ENCODE results near the gene MCF2L2.
"Not testable (repeated sequence)": the region's sequence is repeated elsewhere in the genome, so short reads cannot be mapped to it uniquely, and the experiment has no call there.

MCF2L2 gene

DNA sequence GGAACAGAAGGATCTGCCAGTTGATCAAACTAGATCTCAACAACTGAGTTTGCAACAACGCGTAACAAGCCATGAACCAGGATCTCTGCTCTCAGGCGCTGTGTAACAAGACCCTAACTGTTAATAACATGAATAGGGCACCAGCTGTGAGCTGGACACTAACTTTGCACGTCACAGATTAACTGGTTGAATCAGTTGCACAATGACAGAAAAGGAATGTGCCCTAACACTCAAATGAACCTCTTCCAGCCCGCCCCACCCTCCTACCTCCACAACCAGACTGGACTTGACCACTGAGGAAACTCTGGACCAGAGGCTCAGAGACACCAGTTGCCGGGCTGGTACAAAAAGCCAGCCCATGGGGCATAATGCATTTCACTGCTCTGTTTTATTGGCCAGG lies 34.3 kb downstream of the MCF2L2 start:
- DNase-seq: no peak

DNA sequence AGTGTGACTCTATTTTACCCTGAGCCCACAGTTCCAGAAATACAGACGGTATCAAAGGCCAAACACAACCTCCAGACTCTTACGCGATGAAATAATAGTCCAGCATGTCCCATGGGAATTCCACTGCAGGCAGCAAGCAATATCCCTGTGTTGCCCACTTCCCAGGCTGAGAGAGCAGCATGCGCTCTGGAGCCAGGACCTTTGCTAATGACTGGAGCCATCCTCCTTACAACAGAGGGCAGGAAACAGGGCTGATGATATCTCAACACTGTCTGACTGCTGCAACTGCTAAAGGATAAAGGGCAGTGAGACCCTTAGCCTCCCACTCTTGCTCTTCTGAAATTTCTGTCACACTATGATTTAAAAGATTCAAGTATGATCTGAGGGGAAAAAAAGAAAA lies 34.8 kb downstream of the MCF2L2 start:
- no peak for DNase-seq

DNA sequence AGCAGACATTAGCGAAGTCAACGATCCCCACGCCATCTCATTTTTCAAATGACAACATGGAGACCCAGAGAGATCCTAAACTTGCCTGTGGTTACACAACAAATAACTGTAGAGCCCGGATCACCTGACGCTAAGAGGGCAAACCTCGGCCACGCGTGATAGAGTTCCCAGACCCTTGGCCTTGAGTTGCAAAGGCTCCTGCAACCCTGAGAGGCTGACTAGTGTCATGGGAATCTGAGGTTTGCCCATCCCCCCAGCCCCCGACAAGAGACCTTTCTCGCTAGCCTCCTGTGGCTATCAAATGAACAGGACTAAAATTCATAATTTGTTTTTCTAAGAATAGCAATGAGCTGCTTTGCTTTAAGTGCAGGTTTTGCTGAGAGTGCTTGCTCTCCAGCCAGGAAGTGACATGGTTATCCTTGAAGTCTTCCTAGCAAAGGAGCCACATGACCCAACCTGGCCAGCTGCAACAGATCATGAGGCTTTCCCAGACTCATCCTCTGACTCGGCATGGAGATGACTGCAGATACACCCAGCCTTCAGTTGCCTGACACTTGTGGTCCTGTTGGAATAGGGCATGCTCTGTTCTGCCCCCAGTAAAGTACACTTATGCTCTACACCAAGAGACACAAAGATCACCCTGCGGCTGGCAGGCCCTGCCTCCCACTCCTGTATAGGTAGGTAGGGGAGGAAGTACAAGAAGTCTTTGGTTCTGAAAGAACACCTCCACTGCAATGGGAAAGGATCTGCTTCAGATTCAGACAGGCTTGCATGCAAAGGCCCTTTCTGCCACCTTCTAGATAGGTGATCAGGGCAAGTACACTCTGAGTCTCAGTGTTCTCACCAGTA lies 36.0 kb downstream of the MCF2L2 start:
- no peak for DNase-seq

DNA sequence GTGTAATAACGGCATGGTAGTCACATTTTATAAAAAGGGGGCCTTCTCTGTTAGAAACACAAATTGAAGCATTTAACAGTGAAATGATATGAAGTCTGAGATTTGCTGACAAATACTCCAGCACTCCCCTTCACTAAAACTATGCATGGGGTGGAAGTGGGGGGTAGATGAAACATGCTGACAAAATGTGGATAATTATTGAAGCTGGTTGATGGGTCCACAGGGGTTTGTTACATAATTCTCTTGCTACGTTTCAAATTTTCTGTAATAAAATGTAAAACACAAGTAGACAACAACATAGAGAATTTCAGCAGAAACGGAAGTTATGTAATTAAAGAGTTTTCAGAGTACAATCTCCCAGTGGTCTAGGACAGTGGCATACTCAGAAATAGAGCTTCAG lies 37.0 kb downstream of the MCF2L2 start:
- DNase-seq: no peak

DNA sequence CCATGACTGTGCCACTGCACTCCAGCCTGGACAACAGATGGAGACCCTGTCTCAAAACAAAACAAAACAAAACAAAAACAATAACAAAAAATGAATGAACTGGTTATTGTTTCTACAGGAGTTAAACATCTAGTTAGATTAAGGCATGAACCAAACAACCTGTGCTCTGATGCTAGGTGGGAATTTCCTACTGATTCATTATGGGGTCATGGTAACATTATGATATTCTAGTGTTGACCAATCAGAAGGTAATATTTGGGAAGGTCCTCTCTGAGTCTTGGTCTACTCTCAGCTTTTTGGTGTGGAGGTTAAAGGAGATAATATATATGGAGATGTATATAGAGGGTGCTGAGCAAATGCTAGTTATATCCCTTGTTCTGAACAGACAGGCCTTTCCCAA lies 37.6 kb downstream of the MCF2L2 start:
- DNase-seq: no peak

DNA sequence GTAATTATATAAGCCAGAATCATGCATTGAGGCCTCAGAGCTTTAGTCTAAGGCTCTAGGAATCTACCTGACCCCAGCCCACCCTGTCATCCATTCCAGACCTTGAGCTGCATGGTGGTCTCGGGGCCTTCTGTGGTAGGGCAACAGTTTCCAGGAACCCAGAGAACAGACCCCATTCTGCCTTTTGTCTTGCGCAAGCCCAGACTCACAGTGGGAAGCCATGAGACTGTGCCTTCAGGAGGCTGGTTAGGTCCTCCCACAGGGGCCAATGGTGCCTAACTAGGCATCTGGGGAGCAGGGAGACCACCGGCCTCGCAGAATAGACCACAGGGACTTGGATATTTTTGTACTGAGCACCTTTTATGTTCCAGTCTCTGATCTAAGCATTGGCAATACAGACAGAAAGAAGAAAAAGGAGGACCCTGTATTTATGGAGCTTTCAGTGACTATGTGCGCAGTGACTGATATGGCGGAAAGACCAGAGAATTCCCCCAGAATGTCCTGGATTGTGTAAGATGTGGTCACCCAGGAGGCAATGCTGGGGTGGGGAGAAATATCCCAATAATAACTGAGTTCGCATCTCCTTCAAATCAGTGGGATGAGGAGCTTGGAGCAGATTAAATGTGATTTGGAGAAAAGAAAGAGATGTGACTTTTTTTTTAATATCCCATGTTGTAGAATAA lies 40.1 kb downstream of the MCF2L2 start:
- DNase-seq: no peak

DNA sequence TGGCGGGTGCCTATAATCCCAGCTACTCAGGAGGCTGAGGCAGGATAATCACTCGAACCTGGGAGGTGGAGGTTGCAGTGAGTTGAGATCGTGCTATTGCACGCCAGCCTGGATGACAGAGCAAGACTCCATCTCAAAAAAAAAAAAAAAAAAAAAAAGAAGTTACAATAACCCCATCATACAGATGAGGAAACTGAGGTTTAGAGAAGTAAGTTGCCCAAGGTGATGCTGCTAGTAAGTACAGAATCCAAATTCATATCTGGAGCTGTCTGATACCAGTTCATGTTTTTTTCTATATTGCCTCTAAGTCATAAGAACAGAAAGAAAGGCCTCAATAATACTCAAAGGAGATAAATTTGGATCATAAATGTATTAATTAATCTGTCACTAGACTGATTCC lies 40.6 kb downstream of the MCF2L2 start:
- DNase-seq: no peak

DNA sequence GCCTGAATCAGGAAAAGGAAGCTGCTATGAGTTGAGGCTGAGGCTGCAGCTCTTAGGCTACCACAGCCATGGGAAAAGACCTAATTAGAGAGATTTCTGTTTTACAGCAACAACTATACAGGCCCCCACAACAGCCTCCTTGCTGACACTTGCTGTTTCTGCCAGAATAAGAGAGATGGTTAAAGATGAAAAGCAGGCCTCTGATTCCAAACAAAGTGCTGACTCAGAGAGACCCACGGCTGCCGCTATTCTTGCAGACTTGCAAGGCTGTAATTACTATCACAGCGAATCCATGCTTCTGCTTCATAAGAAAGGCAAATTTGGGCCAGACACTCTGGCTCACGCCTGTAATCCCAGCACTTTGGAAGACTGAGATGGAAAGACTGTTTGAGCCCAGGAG lies 41.8 kb downstream of the MCF2L2 start:
- no peak for DNase-seq

DNA sequence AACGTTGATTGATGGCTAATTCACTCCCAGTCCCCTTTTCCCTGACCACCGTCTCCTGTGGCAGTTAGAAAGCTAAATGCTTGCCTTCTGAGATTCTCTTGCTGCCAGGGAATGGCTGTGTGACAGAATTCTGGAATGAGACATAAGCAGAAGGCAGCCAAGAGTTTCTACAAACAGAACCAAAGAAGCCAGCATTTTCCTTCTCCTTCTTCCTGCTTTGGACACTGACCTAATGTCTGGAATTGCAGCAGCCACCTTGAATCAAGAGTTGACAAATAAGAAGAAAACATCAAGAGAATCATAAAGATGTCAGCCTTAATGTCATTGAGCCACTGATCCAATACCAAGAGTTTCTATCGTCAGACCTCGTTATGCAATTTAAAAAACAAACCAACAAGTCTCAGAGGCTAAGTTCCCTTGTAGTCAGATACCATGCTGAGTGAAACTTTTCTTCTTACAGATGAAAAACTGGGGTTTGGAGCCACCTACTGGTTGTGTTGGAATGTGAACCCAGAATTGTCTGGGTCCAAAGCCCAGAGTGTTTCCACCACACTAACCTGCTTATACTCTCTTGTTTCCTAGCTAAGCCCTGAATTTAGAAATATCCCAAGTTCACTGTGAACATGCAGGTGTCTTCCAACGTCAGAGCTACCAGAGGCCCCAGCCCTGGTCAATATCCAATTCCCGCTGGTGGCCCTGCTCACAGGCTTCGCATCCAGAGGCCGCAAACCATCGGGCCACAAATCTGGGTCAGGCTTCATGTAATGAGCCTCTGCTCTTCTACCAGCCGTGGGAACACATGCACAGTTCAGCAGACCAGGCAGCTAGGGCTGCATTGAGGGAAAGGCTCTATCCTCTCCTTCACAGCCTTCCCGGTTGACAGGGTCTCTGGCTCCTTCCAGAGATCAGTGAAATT lies 42.5 kb downstream of the MCF2L2 start:
- DNase-seq: peak; percentile 65

DNA sequence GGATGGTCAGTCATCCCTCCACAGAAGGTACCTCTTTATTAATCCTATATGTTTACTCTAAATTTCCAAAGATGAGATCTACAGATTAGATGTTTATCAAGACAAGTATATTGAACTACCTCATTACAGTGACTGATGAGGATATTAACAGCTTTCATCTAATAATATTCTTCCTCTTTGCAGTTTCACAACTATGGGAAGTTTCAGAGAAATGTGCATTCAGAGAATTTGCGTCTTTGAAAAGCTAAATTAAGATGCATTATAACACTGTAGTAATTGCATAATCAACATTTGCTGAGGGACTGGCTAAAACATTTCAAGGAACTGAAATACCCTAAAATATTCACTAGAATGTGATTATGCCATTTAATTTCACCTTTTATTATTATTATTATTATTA lies 46.7 kb downstream of the MCF2L2 start:
- no peak for DNase-seq

DNA sequence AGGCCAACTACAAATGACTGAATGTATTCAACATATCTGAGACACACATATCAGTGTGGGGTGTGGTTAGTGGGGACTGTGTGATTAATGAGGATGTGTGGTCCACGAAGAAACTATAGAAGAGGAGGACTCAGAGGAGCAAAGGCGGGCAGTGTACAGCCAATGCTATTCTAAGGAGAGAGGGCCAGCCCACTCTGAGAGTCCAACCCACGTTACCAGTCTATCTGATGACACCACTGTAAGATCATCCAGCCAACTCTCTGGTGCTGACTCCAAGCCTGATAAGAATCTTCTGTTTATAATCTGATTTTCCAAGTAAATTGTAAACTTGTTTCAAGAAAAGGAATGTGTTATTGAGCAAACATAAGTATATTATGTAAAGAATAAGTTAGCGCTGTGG lies 47.2 kb downstream of the MCF2L2 start:
- peak; percentile 17 for DNase-seq

DNA sequence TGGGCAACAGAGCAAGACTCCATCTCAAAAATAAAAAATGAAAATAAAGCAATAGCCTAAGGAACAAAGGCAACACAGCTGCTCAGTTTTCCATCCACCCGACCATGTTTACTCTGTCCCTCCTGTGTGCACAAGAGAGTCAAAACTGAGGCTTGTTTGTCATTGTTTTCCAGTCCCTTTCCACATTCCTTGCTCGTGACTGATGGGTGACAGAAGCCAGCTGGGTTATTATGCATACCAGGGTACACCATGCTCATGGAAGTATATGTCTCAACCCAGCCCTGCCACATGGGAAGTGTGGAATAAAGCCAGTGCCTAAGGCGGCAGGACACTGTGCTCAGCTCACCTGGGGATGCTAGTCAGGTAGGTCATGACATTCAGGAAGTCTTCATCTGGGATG lies 49.5 kb downstream of the MCF2L2 start:
- DNase-seq: no peak

DNA sequence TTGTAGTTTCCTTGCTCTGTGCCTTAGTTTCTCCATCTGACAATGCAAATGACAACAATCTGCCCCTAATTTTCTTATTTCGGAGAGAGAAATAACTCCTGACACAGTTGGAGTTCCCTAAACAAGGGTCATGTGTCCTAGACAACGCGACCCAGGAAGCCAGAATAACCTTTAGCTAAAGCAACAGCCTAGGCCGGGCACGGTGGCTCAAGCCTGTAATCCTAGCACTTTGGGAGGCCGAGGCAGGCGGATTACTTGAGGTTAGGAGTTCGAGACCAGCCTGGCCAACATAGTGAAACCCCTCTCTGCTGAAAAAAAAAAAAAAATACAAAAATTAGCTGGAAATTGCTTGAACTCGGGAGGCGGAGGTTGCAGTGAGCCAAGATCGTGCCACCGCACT lies 49.9 kb downstream of the MCF2L2 start:
- no peak for DNase-seq

DNA sequence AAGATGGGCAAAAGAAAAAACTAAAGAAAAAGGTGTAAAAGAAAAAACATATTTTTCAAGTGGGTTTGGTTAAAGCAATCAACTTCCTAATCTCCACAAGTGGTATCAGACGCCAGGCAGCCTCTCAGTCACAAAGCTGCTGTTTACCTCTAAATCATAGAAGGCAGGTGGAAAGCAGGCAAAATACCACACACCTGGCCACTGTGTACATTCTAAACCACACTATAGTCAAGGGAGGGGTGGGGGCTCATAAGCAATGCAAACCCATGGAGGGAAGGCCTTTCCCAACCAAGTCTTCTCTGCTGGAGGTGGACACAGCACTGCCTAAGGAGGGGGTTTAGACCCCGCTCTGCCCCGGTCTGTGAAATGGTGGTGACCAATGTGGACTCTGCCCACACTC lies 50.4 kb downstream of the MCF2L2 start:
- DNase-seq: no peak

DNA sequence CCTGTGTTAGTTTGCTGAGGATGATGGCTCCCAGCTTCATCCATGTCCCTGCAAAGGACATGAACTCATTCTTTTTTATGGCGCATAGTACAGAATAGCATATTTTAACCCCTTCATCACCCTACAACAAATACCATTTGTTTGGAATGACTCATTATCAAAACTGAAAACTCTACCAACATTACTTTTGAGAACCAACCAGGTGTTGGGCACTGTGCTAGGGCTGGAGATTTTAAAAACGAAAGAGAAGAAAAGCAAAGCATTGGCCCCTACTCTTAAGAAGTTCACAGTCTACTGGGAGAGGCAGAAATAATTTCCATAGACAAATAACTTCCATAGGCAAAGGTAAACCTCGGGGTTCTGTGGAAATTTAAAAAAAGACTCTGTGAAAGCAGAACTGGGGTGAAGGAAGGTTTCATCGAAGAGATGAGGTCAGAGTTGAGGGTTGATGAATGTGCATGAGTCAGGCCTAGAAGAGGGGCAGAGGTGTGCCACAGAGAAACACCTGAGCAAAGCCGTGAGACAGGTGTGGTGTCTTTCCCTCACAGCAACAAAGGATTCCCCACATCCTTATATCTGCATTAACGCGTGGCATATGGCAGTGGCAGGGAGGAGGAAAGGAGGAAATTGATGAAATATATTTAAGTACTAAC lies 51.0 kb downstream of the MCF2L2 start:
- no peak for DNase-seq

DNA sequence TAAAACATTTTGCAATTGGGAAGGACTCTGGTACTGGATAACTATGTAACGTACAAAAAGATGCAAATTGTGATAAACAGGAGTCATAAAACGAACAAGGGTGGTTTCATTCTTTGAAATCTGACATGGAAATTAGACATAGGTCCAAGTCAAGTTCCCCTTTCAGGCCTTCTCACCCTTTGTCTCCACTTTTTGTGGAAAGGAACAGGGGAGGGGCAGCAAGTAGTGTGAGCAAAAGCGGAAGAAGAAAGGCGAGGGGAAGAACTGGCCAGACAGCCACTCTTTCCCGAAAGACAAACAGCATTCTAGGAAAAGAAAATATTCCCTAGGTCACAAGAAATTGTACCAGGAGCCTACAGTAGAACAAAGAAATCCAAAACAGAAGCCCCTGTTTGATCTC lies 52.6 kb downstream of the MCF2L2 start:
- DNase-seq: no peak

DNA sequence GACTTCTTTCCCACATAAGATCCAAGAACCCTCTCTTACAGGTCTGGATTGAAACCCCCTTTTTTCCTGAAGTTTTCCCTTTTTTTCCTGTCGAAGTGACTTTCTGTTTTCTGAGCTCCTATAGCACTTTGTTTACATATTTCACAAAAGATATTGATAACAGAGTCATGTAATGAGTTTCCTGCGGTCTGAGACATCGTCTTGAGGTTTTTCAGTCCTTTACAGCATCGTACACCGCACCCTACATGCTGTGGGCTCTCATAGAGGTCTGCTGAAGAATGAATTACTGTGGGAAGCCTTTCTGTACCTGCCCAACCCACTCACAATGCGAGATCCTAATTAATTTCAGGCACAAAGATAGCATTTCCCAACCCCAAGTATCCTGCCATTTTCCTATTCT lies 53.1 kb downstream of the MCF2L2 start:
- DNase-seq: no peak

DNA sequence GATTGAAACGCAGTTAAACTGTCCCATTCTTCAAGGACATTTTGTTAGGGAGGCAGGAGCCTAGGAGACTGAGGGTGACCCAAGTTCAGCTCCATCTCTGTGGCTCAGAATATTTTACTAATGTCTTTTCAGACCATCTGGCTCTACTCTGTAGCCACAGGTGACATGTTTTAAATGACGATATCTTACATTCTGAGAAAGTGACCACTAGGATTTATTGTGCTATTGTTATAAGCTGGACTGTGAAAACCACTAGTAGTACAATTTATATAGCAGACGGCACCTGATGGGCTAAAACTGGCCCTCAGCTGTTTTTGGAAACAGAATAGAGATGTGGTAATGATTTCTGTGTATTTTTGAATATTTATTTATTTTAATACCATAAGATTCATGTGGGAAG lies 55.5 kb downstream of the MCF2L2 start:
- DNase-seq: no peak

DNA sequence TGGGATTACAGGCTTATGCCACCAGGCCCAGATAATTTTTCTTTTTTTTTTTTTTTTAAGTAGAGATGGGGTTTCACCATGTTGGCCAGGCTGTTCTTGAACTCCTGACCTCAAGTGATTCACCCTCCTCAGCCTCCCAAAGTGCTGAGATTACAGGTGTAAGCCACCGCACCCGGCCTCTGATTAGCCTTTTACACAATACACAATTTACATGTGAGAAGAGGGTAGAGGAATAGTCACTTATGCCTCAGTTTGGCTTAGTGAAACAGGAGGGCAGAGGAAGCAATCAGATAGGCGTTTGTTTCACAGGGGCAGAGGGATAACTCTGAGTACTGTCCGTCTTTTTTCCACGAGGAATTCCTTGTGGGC lies 56.8 kb downstream of the MCF2L2 start:
- DNase-seq: not testable (repeated sequence)

DNA sequence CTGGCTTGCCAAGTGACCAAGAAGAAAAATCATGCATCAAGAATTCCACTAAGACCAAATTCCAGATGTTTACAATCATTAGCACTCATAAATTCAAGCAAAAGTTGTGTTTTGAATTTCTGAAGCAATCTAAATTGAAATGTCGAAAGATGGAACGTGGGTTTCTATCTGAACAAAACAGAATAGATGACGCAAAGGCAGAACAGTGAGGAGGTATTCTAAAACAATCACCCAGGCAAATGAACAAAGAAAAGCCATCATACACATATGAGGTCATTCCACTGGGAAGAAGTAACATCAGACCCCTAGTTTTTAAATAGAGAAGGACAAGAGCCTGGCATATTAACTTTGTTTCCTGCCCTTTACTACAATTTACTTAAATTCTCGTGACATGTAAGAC lies 58.0 kb downstream of the MCF2L2 start:
- DNase-seq: no peak

DNA sequence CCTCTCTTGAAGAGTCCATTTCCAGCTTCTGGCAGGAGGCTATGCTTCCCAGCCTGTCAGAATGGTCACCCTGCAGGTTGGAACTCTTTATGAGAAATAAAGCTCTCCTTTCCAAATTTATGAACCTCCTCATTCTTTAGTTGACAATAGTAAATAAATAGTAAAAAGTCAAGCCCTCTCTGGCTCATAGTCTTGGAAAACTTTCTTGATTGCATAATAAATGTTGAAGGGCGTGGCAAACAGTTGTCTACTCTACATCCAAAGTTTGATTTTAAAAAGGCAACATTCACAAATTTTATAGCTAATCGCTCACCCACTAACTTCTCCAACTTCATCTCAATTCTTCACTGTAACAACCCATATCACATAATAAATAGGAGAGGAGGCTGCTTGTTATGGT lies 58.8 kb downstream of the MCF2L2 start:
- no peak for DNase-seq

DNA sequence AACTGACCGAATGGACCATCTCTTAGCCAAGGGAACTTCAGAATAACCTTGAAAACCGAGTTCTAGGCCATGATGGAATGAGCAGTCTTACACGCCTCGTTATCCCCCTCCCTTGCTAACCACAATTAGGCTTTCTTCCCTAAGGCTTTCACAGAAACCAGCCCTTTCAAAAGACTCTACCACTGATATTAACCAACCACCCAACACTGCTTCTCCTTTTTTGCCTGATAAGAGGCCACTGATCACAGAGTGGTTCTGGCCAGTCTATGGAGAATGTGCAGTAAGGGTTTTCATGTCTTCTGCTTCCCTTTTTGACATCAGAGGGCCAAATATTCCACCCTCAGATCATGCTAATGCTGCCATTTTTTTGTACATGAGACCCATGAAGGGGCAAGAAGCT lies 59.3 kb downstream of the MCF2L2 start:
- DNase-seq: no peak

DNA sequence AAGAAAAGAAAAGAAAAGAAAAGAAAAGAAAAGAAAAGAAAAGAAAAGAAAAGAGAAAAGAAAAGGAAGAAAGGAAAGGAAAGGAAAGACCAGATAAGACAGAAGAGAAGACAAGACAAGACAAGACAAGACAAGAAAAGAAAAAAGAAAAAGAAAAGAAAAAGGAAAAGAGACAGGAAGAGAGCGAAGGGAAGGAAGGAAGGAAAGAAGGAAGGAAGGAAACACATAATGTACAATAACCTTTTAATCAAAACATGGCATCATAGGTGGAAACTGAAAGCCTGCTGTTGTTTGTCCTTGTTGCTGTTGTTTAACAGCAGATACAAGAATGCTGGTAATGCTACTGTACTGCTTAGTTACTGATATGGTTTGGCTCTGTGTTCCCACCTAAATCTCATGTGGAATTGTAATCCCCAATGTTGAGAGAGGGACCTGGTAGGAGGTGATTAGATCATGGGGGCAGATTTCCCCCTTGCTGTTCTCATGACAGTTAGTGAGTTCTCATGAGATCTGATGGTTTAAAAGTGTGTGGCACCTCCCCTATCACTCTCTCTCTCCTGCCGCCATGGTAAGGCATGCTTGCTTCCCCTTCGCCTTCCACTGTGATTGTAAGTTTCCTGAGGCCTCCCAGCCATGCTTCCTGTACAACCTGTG lies 67.3 kb downstream of the MCF2L2 start:
- DNase-seq: no peak
